Bladder microvascular endothelial cell (primary cell): Measurements from ENCODE around the gene TAF1. TPM values are rescaled to one million over a fixed set of nuclear protein-coding genes. Genes with fewer than 3 reads are reported as not detected.

Experiments
- total RNA-seq: library from RNA; depleted of rRNA; stranded (reverse); fragments of >200 nt; gene quantifications from 2 replicates; pipeline ENCODE4 v1.2.3, GENCODE V29; 2014

TAF1 gene, protein sequence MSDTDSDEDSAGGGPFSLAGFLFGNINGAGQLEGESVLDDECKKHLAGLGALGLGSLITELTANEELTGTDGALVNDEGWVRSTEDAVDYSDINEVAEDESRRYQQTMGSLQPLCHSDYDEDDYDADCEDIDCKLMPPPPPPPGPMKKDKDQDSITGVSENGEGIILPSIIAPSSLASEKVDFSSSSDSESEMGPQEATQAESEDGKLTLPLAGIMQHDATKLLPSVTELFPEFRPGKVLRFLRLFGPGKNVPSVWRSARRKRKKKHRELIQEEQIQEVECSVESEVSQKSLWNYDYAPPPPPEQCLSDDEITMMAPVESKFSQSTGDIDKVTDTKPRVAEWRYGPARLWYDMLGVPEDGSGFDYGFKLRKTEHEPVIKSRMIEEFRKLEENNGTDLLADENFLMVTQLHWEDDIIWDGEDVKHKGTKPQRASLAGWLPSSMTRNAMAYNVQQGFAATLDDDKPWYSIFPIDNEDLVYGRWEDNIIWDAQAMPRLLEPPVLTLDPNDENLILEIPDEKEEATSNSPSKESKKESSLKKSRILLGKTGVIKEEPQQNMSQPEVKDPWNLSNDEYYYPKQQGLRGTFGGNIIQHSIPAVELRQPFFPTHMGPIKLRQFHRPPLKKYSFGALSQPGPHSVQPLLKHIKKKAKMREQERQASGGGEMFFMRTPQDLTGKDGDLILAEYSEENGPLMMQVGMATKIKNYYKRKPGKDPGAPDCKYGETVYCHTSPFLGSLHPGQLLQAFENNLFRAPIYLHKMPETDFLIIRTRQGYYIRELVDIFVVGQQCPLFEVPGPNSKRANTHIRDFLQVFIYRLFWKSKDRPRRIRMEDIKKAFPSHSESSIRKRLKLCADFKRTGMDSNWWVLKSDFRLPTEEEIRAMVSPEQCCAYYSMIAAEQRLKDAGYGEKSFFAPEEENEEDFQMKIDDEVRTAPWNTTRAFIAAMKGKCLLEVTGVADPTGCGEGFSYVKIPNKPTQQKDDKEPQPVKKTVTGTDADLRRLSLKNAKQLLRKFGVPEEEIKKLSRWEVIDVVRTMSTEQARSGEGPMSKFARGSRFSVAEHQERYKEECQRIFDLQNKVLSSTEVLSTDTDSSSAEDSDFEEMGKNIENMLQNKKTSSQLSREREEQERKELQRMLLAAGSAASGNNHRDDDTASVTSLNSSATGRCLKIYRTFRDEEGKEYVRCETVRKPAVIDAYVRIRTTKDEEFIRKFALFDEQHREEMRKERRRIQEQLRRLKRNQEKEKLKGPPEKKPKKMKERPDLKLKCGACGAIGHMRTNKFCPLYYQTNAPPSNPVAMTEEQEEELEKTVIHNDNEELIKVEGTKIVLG (N-terminal part only)
- total RNA-seq: 41.3 and 64.4 TPM in 2 replicates

DNA sequence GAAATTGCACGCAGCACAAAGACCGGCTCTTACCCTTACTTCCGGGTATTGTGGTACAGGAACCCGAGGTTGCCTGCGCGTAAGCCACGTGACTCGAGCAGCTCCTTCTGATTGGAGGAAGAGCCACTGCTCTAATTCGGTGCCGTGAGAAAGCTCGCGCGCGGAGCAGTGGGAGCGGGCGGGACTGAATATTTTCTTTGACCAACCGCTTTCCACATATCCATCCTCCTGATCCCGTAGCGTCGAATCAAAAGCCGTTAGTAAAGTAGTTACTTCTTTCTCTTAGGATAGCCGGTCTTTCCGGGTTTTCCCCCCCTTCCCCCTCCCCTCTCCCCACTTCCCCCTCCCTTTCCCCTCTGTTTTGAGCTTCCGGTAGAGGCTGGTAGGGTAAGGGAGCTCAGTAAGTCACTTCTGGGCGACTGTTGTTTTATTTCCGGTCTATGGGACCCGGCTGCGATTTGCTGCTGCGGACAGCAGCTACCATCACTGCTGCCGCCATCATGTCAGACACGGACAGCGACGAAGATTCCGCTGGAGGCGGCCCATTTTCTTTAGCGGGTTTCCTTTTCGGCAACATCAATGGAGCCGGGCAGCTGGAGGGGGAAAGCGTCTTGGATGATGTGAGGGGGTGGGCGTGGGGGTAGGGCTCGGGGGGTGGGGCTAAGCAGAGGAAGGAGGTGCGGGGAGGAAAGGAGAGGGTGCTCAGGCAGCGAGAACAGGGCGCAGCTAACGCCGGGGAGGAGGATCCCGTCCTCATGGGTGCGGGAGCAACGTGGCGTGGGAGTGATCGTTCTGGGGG, at the start of gene TAF1:
TAF1 (plus strand) TSS at position 483 of the 799 bp plus-strand sequence; CDS start at position 501, 18 bp downstream.

Other genes starting within 250 kb of the TAF1 start
- gene MED12, start 247.8 kb upstream of the TAF1 start, total RNA-seq: 42.4 and 100 TPM in 2 replicates
- under 0.01 and 0.19 TPM in 2 replicates for gene NLGN3, start 221.5 kb upstream of the TAF1 start, total RNA-seq
- gene GJB1, start 143.1 kb upstream of the TAF1 start, total RNA-seq: not detected in 2 replicates
- gene ZMYM3, start 112.2 kb upstream of the TAF1 start, total RNA-seq: 8.1 and 14.9 TPM in 2 replicates
- 344 and 430 TPM in 2 replicates for gene NONO, start 82.7 kb upstream of the TAF1 start, total RNA-seq
- gene ITGB1BP2, start 64.6 kb upstream of the TAF1 start, total RNA-seq: 1.1 and 5.2 TPM in 2 replicates
- 54.4 and 139 TPM in 2 replicates for gene OGT, start 166.7 kb downstream of the TAF1 start, total RNA-seq
- gene GCNA, start 212.1 kb downstream of the TAF1 start, total RNA-seq: 1.9 and 3.2 TPM in 2 replicates